ENCODE data around the gene PYGO2.

The PYGO2 gene

GRCh38 chr1:154948079-154948478 lies 13.5 kb downstream of the PYGO2 start:
- DNase-seq (ENCODE audit: low read depth in 1 of 2, low spot score in 1 of 2): no peak
- Histone ChIP-seq H3K27me3 (ENCODE audit: insufficient read depth, poor library complexity, severe bottlenecking) (no peaks in the 10 kb centered on the region), H3K4me3 (replicated peaks; ENCODE audit: insufficient read depth, low read length) (no peak overlapping the region), H3K27ac (replicated peaks) (no peak overlapping the region)
- TF ChIP-seq, protein P1, sequence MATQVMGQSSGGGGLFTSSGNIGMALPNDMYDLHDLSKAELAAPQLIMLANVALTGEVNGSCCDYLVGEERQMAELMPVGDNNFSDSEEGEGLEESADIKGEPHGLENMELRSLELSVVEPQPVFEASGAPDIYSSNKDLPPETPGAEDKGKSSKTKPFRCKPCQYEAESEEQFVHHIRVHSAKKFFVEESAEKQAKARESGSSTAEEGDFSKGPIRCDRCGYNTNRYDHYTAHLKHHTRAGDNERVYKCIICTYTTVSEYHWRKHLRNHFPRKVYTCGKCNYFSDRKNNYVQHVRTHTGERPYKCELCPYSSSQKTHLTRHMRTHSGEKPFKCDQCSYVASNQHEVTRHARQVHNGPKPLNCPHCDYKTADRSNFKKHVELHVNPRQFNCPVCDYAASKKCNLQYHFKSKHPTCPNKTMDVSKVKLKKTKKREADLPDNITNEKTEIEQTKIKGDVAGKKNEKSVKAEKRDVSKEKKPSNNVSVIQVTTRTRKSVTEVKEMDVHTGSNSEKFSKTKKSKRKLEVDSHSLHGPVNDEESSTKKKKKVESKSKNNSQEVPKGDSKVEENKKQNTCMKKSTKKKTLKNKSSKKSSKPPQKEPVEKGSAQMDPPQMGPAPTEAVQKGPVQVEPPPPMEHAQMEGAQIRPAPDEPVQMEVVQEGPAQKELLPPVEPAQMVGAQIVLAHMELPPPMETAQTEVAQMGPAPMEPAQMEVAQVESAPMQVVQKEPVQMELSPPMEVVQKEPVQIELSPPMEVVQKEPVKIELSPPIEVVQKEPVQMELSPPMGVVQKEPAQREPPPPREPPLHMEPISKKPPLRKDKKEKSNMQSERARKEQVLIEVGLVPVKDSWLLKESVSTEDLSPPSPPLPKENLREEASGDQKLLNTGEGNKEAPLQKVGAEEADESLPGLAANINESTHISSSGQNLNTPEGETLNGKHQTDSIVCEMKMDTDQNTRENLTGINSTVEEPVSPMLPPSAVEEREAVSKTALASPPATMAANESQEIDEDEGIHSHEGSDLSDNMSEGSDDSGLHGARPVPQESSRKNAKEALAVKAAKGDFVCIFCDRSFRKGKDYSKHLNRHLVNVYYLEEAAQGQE (IDR thresholded peaks at IDR 0.05; ENCODE audit: insufficient replicate concordance, low read depth): no peak
- no peak for TF ChIP-seq CTCF (IDR thresholded peaks at IDR 0.05; ENCODE audit: insufficient read depth, low read length)

- DNase-seq (ENCODE audit: low read depth in 1 of 2, low spot score in 1 of 2): no peak
- no peak for TF ChIP-seq POLR2AphosphoS5 (IDR thresholded peaks at IDR 0.05; ENCODE audit: low read depth)
- no peak for TF ChIP-seq CTCF (IDR thresholded peaks at IDR 0.05; ENCODE audit: insufficient read depth, low read length)
- TF ChIP-seq, protein P1 (IDR thresholded peaks at IDR 0.05; ENCODE audit: insufficient replicate concordance, low read depth): no peak
- no peak for TF ChIP-seq SPI1 (IDR thresholded peaks at IDR 0.05; ENCODE audit: borderline replicate concordance, low read depth)
- no peak for TF ChIP-seq GABPA (IDR thresholded peaks at IDR 0.05; ENCODE audit: low read depth)
- Histone ChIP-seq H3K27me3 (ENCODE audit: insufficient read depth, poor library complexity, severe bottlenecking) (no peaks in the 10 kb centered on the region), H3K27ac (replicated peaks) (no peak overlapping the region), H3K4me3 (replicated peaks; ENCODE audit: insufficient read depth, low read length) (no peak overlapping the region)
Observed at GRCh38 chr1:154945962-154946850, 15.4 kb downstream of the PYGO2 start.

- no peak overlapping the region for H3K4me3 ChIP-seq (replicated peaks; ENCODE audit: insufficient read depth, low read length)
- no peak for DNase-seq (ENCODE audit: low read depth in 1 of 2, low spot score in 1 of 2)
- TF ChIP-seq, protein P1 (IDR thresholded peaks at IDR 0.05; ENCODE audit: insufficient replicate concordance, low read depth): no peak
- TF ChIP-seq GABPA (IDR thresholded peaks at IDR 0.05; ENCODE audit: low read depth) (no peak), CTCF (IDR thresholded peaks at IDR 0.05; ENCODE audit: insufficient read depth, low read length) (no peak), POLR2AphosphoS5 (IDR thresholded peaks at IDR 0.05; ENCODE audit: low read depth) (no peak)
- H3K27ac ChIP-seq (replicated peaks): no peak overlapping the region
- H3K27me3 ChIP-seq (ENCODE audit: insufficient read depth, poor library complexity, severe bottlenecking): no peaks in the 10 kb centered on the region
Observed at GRCh38 chr1:154945160-154945961, 16.2 kb downstream of the PYGO2 start.
